ENCODE results near the gene PLCL1. TPM values are rescaled to one million over a fixed set of nuclear protein-coding genes. Genes with fewer than 3 reads are reported as not detected.

PLCL1 gene
- total RNA-seq, 2 donors from 2014 or later = 0.04 to 0.11 TPM

GRCh38 chr2:197876524-197876923 lies 72.1 kb downstream of the PLCL1 start:
- Histone ChIP-seq H3K36me3 (ENCODE audit: control insufficient read depth, insufficient read depth, low read length) (no peaks in the 10 kb centered on the region), H3K4me3 (ENCODE audit: low read length) (no peak overlapping the region), H3K27ac (ENCODE audit: low read depth, low read length) (no peak overlapping the region), H3K9ac (ENCODE audit: extremely low read depth, low read length, poor library complexity, severe bottlenecking) (no peak overlapping the region), H3K4me1 (ENCODE audit: control insufficient read depth, insufficient read depth, low read length) (peaks cover 11% of the 10 kb centered on the region), H3K27me3 (ENCODE audit: control insufficient read depth, insufficient read depth, low read length, poor library complexity, severe bottlenecking) (no peaks in the 10 kb centered on the region), H3K9me3 (ENCODE audit: control insufficient read depth, low read length) (no peaks in the 10 kb centered on the region)
- 87% methylated on average over 1 of the region's 1 CpG; no CpG with 5 or more reads in 1 of the 2 experiments for WGBS, 2 experiments (ENCODE audit: insufficient coverage in 1 of 2, insufficient read length in 1 of 2)
- TF ChIP-seq CTCF (conservative IDR thresholded peaks at IDR 0.05) = no peak
- Mint-ChIP-seq H3K36me3 (ENCODE audit: low read depth) (no peaks in the 10 kb centered on the region), H3K27ac (no peak overlapping the region), H3K9me3 (no peaks in the 10 kb centered on the region), H3K27me3 (ENCODE audit: insufficient read depth) (no peaks in the 10 kb centered on the region), H3K4me3 (no peak overlapping the region), H3K4me1 (peaks cover 41% of the 10 kb centered on the region)
- DNase-seq = no peak

GRCh38 chr2:197877038-197877437 lies 72.6 kb downstream of the PLCL1 start:
- DNase-seq = no peak
- Mint-ChIP-seq H3K4me3 (no peak overlapping the region), H3K4me1 (peaks cover 36% of the 10 kb centered on the region), H3K27me3 (ENCODE audit: insufficient read depth) (no peaks in the 10 kb centered on the region), H3K36me3 (ENCODE audit: low read depth) (no peaks in the 10 kb centered on the region), H3K27ac (no peak overlapping the region), H3K9me3 (no peaks in the 10 kb centered on the region)
- H3K4me3 ChIP-seq (ENCODE audit: low read length) = no peak overlapping the region
- H3K4me1 ChIP-seq (ENCODE audit: control insufficient read depth, insufficient read depth, low read length) = peaks cover 6% of the 10 kb centered on the region
- no peak for TF ChIP-seq CTCF (conservative IDR thresholded peaks at IDR 0.05)
- H3K36me3 ChIP-seq (ENCODE audit: control insufficient read depth, insufficient read depth, low read length) = no peaks in the 10 kb centered on the region
- H3K9me3 ChIP-seq (ENCODE audit: control insufficient read depth, low read length) = no peaks in the 10 kb centered on the region
- H3K9ac ChIP-seq (ENCODE audit: extremely low read depth, low read length, poor library complexity, severe bottlenecking) = no peak overlapping the region
- H3K27me3 ChIP-seq (ENCODE audit: control insufficient read depth, insufficient read depth, low read length, poor library complexity, severe bottlenecking) = no peaks in the 10 kb centered on the region
- 100% methylated on average over 1 of the region's 1 CpG; no CpG with 5 or more reads in 1 of the 2 experiments for WGBS, 2 experiments (ENCODE audit: insufficient coverage in 1 of 2, insufficient read length in 1 of 2)
- H3K27ac ChIP-seq (ENCODE audit: low read depth, low read length) = no peak overlapping the region

- H3K27ac Mint-ChIP-seq = peak overlapping the region; percentile 5
Measured at GRCh38 chr2:197878792-197879191, 74.4 kb downstream of the PLCL1 start.

More at GRCh38 chr2:197878792-197879191, 74.4 kb downstream of the PLCL1 start:
- peak; percentile 53 for DNase-seq
- no peak for TF ChIP-seq CTCF (conservative IDR thresholded peaks at IDR 0.05)
- Histone ChIP-seq H3K36me3 (ENCODE audit: control insufficient read depth, insufficient read depth, low read length) (no peaks in the 10 kb centered on the region), H3K4me3 (ENCODE audit: low read length) (no peak overlapping the region), H3K9ac (ENCODE audit: extremely low read depth, low read length, poor library complexity, severe bottlenecking) (no peak overlapping the region), H3K4me1 (ENCODE audit: control insufficient read depth, insufficient read depth, low read length) (peaks cover 6% of the 10 kb centered on the region), H3K27ac (ENCODE audit: low read depth, low read length) (no peak overlapping the region), H3K9me3 (ENCODE audit: control insufficient read depth, low read length) (no peaks in the 10 kb centered on the region), H3K27me3 (ENCODE audit: control insufficient read depth, insufficient read depth, low read length, poor library complexity, severe bottlenecking) (no peaks in the 10 kb centered on the region)
- no peaks in the 10 kb centered on the region for H3K9me3 Mint-ChIP-seq
- WGBS, 2 experiments (ENCODE audit: insufficient coverage in 1 of 2, insufficient read length in 1 of 2) = 80 to 100% methylated on average over 1 of the region's 1 CpG
- H3K36me3 Mint-ChIP-seq (ENCODE audit: low read depth) = no peaks in the 10 kb centered on the region
- H3K4me3 Mint-ChIP-seq = no peak overlapping the region
- H3K4me1 Mint-ChIP-seq = peaks cover 25% of the 10 kb centered on the region
- no peaks in the 10 kb centered on the region for H3K27me3 Mint-ChIP-seq (ENCODE audit: insufficient read depth)

Data from endodermal cell (in vitro differentiated cells).